ENCODE results near the gene ADAMTS12.

ADAMTS12 gene

DNA sequence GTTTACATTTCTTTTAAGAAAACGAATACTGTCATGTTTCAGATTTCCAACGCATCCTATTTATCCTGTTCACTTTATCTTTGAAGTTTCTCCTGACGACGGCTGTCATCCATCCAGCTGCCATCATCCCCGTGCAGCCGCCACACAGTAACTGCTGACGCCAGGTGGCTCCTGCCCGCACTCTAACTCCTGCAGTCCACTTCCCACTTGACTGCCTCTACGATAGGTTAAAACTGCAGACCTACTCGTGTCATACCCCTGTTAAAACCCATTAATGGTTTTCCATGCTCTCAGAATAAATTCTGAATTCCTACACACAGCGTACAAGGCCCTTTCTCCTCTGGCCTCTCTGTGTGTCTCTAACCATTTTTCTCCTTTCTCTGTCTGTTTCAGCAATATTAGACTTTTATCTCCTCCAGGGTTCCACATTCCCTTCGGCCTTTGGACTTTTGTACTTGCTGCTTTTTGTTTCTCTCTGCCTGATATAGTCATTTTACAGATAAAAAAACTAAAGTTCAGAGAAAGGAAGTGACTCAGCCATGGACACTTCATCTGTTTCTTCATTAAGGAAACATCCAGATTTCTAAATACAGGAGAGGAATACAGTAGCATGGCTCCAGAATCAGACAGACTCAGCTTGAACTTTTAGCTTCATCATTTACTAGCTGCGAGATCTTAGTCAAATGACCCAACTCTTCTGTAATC is 84.9 kb downstream of the ADAMTS12 start:
- DNase-seq (ENCODE audit: low read depth in 2 of 2) = no peak

DNA sequence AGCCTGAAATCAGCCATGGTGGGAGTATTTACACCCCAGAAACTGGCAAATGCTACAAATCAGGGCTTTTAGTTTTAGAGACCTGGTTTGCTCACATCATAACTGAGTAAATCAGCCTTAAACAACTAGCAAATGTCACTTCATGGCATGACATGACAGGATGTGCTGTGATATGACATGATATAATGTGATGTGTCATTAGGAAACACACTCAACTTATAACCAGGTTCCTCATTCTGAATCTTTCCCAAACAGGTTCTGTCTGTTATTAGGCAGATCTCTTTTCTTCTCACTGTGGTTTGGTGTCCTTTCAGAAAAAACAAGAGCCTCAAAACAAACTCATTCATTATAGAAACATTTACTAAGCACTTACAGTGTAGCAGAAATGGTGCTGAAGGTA is 90.5 kb downstream of the ADAMTS12 start:
- DNase-seq (ENCODE audit: low read depth in 2 of 2) = no peak

DNA sequence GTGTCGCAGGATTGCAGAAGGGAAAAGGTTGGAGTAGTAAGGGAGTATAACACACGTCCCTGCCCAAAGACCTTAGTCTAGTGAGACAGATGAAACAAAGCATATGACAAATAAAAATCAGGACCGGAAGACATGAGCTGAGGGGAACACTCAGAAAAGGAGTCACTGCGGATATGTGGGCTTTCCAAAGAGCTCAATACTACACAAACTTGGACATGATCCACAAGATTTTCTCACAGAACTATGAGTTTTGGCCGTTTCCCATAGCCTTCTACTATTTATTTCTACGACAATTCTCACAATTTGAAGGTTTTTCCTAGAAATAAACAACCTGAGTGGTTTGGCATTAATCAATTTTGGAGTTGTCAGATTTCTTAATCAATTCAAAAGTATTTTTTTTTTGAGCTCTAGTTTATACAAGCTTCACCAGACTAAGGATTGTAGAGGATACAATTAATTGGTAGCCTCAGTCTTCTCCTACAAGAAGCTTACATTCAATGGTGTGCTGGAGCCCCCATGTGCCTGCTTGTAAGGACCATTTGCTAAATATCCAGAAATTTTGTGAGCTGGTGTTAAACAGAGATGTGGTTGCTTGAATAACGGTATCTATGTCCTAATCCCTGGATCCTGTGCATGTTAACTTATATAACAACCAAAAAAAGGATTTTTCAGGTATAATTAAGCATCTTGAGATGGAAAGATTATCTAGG is 91.4 kb downstream of the ADAMTS12 start:
- no peak for DNase-seq (ENCODE audit: low read depth in 2 of 2)

DNA sequence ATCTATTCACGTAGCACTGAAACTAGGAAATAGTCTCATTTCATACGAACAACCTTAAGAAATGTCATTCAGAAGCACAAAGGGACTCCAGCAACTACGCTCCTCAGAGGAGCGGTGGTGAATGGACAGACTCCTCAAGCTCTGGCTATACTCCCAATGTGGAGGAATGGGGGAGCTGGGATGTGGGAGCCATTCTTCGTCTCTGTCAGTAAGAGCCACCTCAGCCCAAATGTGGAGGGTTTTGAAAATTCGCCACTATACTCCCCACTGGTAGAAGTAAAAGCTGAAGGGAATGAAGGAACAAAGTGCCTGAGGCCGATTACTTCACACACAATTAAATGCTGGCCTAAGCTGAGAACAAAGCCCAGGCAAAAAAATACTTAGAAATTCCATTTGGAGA is 96.3 kb downstream of the ADAMTS12 start:
- DNase-seq (ENCODE audit: low read depth in 2 of 2) = no peak

DNA sequence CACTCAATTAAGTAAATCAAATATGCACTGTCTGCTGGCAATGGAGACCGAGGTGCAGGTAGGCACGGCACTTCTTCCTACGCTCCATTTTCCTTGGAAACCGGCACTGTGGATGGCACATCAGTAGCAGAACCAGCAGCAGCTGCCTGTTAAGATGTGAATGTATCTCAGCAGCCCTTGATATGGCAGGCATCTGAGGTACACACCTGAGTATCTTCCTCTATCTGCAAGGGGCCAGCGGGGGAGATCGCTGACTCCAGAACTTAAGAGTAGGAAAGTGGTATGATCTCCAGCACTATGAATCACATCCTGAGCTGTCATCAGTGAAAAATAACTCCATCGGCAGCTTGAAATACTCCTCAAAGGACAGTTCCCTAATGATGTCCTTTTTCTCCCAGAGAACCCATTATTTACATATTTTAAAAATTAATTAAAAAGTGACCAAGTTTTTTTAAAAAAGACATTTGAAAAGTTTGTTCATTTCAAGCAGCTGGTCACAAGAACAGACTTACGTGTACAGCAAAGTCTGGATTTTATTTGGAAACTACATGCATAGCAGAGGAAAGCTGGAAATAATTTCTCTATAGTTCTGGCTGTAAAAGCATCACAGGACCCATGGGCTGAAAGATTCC is 97.1 kb downstream of the ADAMTS12 start:
- DNase-seq (ENCODE audit: low read depth in 2 of 2) = no peak

DNA sequence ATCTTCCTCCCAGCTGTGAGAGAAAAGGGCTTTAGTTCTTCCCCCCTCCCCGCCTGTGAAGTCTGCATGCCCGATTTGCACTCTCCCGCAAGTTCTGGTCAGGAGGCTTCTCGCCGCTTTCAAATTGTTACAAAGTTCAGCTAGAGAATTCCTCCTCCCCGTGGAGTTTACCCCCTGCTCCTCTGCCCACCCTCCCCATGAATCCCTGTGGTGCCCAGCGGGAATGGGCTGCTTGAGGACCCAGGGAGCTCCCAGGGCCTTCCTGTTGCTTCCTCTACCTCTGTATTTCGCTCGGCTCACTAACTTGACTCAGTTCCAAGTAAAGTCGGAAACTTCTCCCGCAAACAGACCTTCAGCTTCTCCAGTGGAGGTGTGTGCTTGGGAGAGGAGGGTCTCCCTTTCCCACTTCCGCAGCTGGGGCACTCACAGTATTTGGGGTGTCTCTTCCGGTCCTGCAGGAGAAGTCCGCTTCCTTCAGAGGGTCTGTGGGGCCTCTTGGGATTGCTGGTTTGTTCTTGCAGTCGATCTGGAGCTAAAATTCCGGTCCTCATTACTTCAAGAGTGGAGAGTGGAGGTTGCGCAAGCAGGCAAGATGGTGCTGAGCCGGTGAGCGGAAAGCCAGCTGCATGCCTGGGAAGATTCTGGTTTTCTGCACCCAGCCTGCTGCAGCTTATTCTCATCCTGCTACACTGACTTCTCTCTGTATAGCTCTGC is 97.8 kb downstream of the ADAMTS12 start:
- no peak for DNase-seq (ENCODE audit: low read depth in 2 of 2)

DNA sequence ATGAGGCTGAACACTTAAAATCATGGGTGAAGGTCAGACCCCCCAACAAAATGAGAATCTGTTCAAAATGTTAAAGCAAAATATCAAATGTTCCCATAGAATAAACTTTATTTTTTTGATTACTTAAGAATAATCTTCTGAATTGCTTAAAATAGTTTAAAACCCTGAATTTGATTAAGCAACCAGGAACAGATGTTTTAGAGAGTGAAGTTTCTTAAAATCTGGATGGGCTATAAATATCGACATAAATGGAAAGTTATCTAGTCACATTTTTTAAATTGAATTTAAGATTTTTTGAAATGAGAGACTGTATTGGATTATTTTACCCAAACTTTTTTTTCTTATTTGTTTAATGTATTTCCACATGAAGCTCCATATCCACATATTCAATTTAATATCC is 98.5 kb downstream of the ADAMTS12 start:
- DNase-seq (ENCODE audit: low read depth in 2 of 2) = no peak

DNA sequence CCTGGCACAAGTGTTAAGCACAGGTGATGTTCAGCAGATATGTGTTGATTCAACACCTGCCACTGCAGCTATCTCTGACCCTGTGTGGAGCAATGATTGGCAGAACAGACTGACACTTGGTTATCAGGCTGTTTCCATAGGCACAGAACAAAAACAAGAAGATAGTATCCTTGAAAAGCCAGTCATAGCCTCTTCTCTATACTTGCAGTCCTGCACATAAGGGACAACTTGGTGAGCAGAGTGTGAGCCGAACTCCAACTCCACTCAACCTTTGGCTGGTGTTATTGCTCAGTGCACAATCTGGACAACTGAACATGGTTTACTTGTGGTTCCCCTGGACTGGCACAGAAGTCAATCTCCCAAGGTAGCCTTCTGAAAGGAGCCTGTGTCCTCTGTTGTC is 99.2 kb downstream of the ADAMTS12 start:
- no peak for DNase-seq (ENCODE audit: low read depth in 2 of 2)

DNA sequence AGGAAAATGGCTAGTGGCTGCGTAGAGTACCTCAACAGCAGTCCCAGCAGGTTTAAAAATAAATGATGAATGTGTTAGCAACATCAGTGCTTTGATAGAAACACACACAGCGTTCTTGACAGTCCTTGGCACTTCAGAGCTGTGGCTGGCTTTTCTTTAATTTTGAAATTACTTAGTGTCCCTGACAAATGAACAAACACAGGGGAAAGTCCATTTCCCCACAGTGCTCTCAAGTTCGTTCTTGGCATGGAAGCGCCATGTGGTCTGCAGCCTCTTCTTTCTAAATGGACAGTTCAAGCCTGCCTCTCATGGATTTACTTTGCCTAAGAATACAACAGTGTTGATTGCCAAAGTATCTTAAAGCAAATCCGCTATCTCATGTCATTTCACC is 102.2 kb downstream of the ADAMTS12 start:
- DNase-seq (ENCODE audit: low read depth in 2 of 2) = no peak

DNA sequence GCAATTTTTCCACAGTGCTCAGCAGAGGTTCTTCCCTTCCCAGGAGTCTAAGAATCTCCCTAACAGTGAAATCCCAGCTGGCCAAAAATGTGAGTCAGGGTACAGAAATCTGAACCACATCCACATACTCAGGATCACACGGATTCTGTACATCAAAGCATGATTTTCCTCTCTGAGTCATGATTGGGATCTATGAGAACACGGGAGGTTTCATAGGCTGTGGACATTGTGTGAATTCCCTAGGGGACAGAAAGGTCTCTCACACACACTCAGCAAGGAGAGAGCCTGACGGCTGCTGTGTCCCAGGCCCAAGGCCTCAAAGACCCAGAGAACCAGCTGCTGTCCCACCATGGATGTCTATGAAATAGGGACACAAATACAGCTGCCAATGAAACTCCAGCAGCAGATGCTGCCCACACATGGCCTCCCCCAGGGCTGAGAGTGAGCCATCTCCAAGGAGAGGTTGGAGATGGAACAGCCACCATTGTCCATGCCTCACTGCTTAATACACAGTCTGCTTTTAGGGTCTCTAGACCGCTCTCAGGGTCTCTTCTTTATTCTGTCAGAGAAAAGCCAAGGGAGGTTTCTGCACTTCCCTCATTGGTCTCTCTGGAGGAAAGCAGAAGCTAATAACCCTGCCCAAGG is 102.7 kb downstream of the ADAMTS12 start:
- DNase-seq (ENCODE audit: low read depth in 2 of 2) = no peak

DNA sequence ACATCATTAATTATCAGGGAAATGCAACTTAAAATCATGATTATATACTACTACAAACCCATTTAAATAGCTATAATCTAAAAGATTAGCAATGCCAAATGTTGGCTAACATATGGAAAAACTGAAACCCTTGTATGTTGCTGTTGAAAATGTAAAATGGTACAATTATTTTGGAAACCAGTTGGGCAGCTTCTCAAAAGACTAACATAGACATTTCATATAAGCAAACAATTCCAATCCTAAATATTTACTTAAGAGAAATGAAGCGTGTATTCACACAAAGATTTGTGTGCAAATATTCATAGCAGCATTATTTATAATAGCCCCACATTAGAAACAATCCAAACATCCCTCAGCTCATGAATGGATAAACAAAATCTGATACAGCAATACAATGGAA is 106.2 kb downstream of the ADAMTS12 start:
- DNase-seq (ENCODE audit: low read depth in 2 of 2) = no peak

DNA sequence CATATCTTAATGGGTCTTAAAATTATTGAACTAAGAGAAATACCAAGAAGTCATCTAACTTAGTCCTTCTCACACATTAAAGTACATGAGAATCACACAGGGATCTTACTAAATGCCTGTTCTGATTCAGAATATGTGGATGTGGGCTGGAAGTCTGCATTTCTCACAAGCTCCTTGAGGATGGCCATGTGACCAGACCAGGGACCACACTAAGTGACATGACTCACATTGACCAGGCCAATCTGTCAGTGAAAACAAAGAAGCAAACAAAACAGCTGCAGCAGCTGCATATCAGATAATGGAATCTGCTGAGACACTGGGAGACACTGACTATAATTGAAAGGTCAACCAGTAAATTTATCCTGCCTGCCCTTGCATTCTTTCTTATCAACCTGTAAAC is 110.5 kb downstream of the ADAMTS12 start:
- no peak for DNase-seq (ENCODE audit: low read depth in 2 of 2)

DNA sequence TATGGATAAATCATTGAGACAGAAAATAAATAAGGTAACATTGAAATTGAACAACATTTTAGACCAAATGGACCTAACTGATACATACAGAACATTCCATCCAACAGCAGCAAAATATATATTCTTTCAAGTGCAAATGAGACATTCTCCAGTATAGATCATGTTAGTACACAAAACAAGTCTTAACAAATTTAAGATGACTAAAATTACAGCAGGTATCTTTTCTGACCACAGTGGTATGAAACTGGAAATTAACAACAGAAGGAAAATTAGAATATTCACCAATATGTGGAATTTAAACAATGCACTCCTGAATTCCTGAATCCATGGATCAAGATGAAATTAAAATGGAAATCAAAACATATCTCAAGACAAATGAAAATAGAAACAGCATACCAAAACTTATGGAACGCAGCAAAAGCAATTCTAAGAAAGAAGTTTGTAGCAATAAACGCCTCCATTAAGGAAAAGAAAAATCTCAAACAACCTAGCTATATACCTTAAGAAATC is 115.6 kb downstream of the ADAMTS12 start:
- no peak for DNase-seq (ENCODE audit: low read depth in 2 of 2)

DNA sequence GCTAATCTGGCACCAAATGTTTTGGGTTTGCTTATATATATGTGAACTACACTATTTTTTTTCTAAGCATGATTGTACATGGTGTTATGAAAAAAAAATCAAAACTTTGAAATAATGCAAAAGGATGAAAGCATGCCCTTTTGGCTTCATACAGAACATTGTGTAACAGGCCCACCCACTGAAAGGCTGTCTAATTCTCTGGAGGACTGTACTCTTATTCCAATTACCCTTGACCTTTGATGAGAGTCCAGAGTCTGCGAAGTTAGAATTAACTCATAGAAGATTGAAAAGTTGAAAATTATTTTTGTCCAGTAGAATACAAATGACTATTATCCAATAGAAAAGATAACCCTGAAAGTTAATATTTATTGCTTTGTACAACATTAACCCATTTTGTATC is 117.4 kb downstream of the ADAMTS12 start:
- no peak for DNase-seq (ENCODE audit: low read depth in 2 of 2)

DNA sequence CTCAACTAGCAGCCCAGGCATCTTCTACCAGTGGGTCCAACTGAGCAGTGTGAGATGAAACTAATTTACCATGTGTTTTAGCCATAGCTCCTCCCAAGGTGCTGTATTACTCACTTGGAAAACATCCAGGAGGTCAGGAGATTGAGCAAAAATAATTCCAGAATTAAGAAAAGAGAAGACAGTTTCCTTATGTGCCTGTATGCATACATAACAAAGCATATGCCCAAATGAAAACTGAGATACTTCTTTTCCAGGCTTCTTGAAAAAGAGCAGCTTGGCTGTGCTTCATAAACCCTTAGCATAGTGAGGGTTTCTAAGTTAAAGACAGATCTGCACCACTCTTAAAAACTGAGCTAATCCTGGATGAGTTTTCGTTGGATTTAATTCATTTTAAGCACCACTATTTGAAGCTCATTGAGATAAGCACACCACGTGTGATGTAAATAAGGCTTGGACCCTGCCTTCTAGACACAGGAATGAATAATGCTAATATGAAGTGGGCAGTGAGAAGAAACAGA is 119.4 kb downstream of the ADAMTS12 start:
- DNase-seq (ENCODE audit: low read depth in 2 of 2) = no peak

DNA sequence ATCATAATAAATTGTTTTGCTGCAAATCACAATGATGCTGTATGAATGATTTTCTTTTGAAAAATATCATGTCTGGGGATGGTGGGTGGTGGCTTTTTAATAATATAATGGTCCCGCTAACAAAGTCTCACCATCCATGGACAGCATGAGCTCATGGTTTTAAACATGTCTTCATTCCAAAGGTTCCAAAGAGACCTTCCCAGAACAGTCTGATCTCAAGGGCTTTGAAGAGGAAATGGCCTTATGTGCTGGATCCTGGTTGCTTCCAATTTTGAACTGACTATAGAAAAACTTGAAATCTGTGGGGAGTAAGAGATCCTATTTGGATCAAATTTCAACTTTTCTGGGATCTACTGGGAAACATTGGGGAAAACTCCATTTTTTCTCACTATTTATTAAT is 121.8 kb downstream of the ADAMTS12 start:
- DNase-seq (ENCODE audit: low read depth in 2 of 2) = no peak

DNA sequence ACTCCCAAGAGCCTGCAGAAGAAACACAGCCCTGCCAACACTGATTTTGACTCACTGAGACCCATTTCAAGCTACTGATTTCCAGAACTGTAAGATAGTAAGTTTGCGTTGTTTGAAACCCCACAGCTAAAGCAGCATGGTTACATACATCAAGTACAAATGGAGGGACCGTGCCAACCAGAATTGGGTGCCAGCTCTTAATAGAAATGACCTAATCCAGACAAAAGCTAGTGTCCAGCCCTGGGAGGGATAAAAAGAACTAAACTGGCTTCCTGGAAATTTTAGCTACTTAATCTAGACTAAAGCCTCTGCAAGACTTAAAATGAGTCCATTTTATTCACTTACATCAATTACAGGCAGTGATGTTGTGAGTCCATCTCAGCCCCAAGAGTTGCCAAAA is 122.6 kb downstream of the ADAMTS12 start:
- DNase-seq (ENCODE audit: low read depth in 2 of 2) = no peak

DNA sequence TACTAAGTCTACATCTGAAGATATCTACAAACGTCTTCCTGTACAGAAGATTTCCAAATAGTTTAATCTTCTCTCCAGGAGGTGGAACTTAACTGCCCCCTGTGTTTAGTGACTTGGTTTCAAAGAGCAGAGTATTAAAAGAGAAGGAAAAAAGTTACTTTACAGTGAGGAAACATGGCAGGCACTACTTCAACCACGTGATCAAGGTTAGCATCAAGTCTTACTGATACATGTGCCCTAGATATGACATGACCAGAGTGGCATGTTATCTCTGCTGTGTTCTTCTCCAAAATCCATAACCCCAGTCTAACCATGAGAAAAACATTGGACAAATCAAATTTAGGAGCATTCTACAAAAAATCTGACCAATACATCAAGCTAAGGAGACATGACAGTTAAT is 125.8 kb downstream of the ADAMTS12 start:
- no peak for DNase-seq (ENCODE audit: low read depth in 2 of 2)

DNA sequence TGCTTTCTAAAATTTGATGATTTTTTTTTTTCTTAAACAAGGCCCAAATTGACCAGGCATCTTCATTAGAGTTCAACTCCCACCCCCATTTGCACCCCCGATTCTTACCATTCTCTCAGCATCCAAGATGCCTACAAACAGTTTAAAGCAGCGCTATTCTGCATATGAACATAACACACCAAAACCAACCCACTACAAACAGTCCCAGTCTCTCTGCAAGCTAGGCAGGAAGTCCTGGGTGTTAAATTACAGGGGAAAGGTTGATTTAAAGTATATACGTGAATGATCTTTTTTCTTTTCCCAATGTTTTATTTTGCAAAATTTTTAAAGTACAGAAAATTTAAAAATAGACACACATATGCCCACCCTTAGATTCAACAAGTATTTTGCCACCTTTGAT is 127.0 kb downstream of the ADAMTS12 start:
- DNase-seq (ENCODE audit: low read depth in 2 of 2) = no peak

DNA sequence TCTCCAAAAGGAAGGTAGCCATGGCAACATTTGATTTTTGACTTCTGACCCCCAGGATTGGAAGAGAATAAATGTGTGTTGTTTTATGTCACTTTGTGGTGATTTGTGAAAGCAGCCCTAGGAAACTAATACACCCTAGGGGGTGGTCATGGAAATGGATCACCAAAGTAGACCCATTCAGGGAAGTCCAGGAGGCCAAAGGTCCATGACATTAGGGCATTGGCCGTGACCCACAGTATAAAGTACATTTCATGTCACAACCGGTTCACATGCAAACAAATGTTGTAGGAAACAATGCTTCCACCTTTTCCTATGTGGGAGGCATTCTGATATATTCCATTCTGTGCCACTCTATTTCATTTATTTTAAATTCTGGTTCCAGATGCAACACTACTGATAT is 128.4 kb downstream of the ADAMTS12 start:
- no peak for DNase-seq (ENCODE audit: low read depth in 2 of 2)

DNA sequence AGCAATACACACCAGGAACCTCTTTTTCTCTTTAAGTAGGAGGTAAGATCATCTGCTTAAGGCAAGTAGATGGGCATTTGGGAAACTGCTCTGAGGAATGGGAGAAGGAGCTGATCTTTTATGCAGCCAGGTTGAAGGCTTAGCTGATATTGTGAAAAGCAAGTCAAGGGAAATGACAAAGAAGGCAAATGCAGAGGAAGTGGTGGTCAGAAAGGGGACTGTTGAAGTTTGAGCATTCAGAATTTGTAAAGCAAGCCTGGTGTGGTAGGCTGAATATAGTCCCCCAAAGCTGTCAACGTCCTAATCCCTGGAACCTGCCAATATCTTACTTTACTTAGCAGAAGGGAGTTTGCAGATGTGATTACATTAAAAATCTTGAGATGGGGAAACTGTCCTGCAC is 128.9 kb downstream of the ADAMTS12 start:
- DNase-seq (ENCODE audit: low read depth in 2 of 2) = no peak

DNA sequence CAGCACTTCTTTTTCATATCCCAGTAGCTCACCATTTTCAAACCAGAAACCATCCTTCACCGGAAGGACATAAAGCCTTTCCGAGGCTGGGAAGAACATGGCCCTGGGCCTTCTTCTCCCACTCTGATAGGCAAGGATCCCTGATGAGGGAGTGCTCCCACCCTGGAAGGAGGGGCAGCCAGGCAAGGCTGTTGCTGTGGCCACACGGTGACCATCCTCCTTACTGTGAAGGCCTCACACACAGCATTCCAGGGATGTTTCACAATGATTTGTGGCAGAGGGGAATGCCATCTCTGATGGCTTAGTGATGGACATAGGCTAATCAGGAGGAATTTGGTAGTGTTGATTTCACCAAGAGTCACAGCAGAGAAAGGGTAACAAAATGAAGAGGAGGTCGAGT is 130.7 kb downstream of the ADAMTS12 start:
- no peak for DNase-seq (ENCODE audit: low read depth in 2 of 2)
